ENCODE measurements around the gene ARL5A. TPM values are rescaled to one million over a fixed set of nuclear protein-coding genes. Genes with fewer than 3 reads are reported as not detected.

The ARL5A gene
- polyA plus RNA-seq, 5 donors, result 36.4 to 57.9 (median 44.1) TPM

DNA sequence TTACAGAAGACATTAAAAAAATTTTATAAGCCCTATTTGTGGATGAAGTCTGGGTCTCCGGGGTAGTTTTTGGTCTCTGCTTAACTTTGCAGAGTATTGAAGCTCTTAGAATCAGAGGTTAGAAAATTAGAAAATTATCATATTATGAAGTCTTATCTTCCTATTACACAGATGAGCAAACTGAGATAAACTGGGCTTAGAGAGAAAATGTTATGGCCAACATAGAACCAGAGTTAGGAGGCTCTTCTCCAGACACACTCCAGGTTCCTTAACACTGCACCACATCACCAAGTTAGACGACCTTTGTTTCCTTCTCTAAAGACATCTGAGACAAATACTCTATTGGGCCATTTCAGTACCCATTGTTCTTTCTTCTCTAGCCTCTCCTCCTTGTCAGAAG, 57.2 kb downstream of the ARL5A start:
- DNase-seq, result no peak

DNA sequence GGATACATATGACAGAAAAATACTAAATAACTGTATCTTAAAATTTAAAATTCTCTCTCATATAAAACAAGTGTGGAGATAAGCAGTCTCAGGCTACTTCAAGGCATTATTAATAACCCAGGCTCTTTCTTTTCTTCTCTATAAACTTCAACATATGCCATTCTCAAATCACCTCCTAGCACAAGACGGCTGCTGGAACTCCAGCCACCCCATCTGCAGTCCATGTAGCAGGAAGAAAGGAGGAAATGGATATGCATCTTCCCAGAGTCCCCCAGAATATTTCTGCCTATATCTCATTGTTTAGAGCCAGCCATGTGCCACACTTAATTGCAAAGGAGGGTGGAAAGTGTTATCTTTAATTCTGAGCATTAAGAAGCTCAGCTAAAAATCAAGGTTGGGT, 58.6 kb downstream of the ARL5A start:
- DNase-seq, result no peak

DNA sequence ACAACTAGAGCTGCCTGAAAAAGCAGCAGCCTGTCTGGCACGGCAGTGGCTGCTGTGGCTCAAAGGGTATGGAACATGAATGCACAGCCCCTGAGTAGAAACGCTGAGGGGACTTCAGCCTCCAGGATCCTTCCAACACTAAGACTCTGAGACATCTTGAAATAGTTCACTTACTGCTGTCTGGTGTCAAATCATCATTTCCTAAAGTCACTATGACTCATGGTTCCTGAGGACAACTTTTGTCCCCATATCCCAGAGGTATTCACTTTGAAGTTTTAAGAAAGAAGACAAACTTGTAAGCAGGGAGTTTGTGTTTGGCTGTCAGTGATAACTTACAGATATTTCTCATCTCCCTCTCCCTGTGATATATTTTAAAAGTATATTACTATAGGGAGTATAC, 60.7 kb downstream of the ARL5A start:
- no peak for DNase-seq

DNA sequence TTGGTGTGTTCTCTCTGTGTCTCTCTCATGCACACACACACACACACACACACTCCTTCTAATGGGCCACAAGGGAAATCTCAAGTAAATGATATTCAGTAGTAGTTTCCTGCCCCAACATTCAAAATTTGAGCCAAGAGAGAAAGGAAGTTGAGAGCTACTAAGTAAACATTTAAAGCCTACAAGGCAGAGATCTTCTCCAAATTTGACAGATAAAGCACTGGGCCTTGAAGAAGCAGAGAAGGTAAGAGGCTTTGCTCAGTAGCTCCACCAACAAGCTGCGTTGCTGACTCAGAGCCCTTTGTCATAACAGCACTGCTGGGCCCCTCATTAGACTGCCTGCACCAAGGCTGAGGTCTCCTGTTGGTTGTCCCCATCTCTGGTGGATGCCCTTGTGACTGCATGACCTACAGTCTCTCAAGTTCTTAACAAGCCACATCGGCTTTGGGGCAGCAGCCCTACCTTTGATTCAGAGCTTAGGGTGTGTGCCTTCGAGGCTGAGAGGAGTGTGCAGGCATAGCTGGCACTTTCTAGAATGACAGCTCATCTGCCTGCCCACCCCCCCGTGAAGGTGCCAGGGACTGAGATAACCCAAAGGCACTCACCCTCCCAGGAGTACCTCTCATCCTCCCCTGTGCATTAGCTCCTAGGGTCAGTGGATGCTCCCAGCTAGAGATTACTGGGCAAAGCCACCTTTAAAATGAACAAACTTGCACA, 61.6 kb downstream of the ARL5A start:
- peak in 1 of 2 donors; percentile 25 for DNase-seq

DNA sequence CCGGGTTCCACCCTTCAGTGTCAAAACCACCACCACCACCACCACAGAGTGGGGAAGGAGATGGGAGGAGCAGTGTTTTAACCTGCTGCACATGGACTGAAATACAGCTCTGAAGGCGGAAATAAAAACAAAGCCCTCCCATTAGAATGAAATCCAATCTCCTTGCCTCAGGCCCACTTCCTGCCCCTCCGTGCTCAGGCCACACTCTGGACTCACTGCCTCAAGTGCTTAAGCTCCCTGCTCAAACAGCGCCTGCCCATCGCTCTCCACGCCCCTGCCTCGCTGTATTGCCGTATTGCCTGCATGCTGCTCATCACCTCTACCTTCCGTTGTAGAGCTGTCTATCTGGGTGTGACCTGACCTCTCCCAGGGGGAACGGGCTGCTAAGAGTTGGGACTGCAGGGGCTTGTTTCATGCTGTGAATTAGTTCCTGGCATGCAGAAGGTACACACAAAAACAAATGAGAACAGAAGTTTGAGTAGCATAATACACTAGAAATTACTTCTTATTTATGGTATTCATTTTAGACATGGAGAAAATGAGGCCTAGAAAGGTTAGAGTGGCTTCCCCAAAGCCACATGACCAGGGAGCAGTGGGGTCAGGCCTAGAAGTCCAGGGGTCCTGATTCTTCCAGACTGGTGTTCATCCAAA, 62.3 kb downstream of the ARL5A start:
- no peak for DNase-seq

DNA sequence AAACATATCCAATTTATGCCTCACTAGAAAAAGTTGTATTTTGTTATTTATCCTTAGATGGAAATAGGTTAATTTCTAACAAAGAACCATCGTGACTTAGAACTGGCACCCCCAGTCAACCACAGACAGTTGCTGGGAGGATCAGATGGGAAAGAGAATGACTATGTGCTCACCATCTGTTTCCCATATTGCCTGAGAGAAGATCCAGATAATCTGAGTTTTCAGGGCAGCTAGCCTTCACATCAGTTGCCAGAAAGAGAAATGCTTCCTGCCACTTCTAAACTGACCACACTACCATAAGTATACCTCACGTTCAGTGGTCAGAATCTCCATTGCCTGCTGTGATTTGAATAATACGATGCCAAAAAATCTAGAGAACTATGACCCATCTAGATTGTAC, 65.5 kb downstream of the ARL5A start:
- DNase-seq, result no peak

DNA sequence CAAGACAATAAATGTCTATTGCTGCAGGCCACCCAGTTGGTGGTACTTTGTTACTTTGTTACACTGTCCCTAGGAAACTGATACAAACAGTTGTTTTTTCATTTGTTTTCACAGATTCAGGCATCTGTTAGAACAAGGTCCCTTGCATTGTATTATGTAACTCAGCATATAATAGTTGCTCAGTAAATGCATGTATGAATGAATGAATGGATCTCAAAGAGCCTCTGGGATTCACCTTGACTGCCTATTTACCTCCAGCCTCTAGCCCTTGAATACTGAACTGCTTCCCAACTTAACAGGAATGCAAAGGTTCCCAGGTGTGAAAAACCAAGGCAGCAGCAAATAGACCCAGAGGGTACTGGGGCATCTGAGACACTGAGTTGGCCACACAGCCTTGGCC, 66.5 kb downstream of the ARL5A start:
- no peak for DNase-seq

DNA sequence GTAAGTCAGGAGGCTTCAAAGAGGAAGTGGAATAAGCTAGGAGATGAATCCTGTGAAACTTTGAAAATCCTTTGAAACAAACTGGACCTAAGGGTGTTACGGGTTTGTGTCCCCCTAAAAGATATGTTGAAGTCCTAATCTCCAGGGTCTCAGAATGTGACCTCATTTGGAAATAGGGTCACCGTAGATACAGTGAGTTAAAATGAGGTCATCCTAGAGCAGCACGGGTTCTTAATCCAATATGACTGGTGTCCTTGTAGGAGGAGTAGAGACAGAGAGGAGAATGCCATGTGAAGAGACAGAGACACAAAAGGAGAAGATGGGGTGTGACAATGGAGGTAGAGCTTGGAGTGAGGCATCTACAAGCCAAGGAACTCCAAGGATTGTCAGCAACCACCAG, 67.0 kb downstream of the ARL5A start:
- no peak for DNase-seq

DNA sequence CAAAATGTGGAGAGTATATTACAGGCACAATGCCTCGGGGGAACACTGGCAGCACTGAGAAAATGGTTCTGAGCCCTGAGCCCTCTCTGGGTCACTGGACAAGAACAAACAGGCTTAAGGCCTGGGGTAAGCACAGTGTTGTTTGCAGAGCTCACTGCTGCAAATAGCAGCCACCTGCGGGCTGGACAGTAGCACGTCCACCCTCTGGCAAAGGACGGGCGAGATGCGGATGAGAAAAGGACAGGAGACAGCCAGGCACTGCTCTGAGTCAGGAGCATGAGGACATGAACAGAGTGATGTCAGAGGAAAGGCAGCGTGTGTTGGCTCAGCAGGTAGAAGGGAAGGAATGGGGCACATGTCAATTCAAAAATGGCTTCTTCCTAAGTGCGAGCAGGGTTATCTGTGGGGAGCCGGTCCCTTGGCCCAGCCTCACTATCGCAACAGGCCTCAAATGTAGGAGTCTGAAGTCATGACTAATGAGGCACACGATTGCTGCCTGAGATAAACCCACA, 68.0 kb downstream of the ARL5A start:
- DNase-seq, result no peak

DNA sequence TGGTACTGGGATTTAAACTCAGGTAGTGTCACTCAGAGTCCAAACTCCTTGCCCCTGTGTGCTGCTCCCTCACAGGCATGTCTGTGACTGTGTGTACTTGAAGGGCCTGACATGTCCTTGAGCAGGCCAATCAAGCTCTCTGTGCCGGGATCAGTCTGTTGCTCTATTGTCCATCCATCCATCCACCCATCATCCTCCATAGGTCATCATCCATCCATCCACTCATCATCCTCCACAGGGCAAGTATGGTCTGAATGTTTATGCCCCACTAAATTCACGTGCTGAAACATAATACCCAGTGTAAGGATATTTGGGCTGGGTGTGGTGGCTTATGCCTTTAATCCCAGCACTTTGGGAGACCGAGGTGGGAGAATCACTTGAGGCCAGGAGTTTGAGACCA, 69.5 kb downstream of the ARL5A start:
- DNase-seq, result no peak

DNA sequence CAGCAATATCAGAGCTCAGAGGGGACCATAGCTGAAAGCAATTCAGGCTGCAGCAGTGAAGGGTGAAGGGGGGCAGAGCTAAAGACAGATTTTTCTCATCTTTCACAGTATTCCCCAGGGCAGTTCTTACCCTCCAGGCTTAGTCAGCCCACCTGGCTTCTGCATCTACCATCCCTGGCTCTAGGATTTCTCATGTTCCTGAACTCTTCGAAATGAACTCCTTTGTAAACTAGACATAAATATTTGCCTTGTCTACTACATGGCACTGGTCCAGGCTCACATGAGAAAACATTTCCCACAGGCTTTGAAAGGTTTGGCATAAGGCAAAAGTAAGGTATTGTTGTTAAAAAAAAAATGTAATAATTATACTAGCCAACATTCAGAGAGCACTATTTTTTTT, 70.4 kb downstream of the ARL5A start:
- DNase-seq, result no peak

DNA sequence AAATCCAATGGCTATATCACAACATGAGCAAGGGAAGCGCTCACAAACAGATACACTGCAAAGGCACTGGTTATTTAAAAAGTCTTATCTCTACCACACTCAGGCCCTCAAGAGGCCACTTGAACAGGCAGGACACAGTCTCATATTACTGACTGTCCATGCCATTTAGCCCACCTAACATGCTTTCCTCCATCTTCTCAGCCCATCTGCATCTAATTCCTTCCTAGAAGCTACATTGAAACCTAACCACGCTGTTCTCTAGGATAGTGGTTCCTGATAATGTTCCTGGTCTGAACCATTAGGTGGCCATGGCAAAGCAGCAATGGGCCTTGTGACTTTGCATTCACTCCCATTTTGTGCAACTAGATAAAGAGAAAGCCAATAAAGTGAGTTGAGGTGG, 71.4 kb downstream of the ARL5A start:
- no peak for DNase-seq

DNA sequence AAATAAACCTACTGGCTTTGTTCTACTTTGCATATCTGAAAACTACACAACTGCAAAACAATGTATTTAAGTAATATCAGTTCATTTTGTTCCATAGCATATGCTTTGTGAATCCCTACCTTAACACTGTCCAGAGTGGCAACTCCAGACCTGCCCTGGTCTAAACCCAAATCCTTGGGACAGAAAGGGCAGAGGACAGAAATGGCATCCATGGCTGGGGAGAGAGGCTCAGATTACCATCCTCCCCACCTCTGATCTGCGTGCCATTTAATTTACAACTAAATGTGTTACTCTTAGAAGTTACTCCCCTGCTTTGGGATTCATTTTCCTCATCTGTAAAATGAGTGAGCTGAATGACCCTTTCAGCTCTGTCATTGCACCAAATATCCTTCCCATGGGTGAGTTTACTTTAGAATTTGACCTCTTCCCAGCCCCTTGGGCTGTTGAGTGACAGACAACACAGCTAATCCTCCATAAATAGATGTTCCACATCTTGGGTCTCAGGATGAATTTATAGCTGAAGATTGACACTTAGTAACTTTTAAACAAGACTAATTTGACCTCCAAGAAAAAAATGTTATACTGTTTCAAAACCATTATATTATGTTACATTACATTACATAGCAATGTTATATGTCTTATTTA, 73.8 kb downstream of the ARL5A start:
- no peak for DNase-seq

DNA sequence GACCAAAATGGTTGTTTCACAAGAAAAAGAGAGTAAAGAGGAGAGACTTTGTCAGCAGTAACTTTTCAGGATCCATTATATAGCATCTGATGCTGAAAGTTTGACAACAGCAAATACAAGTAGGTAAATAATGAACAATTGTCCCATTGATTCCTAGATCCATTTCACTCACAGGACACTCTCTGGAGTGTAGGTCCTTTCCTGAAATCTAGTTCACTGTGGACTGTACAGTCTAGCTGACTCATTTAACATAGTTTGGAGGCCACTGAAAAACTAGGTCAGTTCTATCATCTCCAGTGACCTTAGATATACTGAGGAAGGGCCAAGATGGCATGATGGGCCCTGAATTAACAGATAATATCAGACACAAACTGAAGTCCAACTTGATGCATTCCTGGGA, 74.7 kb downstream of the ARL5A start:
- DNase-seq, result no peak

Other genes starting within 250 kb of the ARL5A start
- gene NEB, start 93.9 kb downstream of the ARL5A start, polyA plus RNA-seq (ENCODE audit: insufficient read depth in 1 of 5, insufficient read length in 5 of 5, low replicate concordance in 1 of 5), result 10 to 100 TPM in 2 of 5 donors, 1 to 10 TPM in 3; 5.7 to 47.5 (median 9.6) TPM

All from right lung (tissue), 5 donors.